Skeletal muscle satellite cell (primary cell): ENCODE results near the gene B3GALT2. TPM values are rescaled to one million over a fixed set of nuclear protein-coding genes. Genes with fewer than 3 reads are reported as not detected.
A peak's percentile ranks its signal among the peaks of the same experiment; 100 is the strongest.
"Not testable (repeated sequence)": the region's sequence is repeated elsewhere in the genome, so short reads cannot be mapped to it uniquely, and the experiment has no call there.

ENCODE experiments used
- H3K27me3 ChIP-seq: 2 replicates; pipeline ENCODE4 v1.7.0; 2013; ENCODE audit warnings: low read length; ENCODE audit not compliant: control insufficient read depth, insufficient read depth
- H3K36me3 ChIP-seq: 2 replicates; pipeline ENCODE4 v1.7.0; 2013; ENCODE audit warnings: mild to moderate bottlenecking, control low read depth, low read length; ENCODE audit not compliant: insufficient read depth
- H3K4me1 ChIP-seq: 2 replicates; pipeline ENCODE4 v1.7.0; 2013; ENCODE audit warnings: low read length; ENCODE audit not compliant: control insufficient read depth, insufficient read depth
- H3K4me2 ChIP-seq: 2 replicates; pipeline ENCODE4 v1.7.0; 2013; ENCODE audit warnings: mild to moderate bottlenecking, low read length
- H3K4me3 ChIP-seq: 2 replicates; pipeline ENCODE4 v1.7.0; 2013; ENCODE audit warnings: low read length
- H3K9ac ChIP-seq: 2 replicates; pipeline ENCODE4 v1.7.0; 2013; ENCODE audit warnings: mild to moderate bottlenecking, low read depth, low read length, moderate library complexity
- H3K9me3 ChIP-seq: replicated peaks from 2 replicates; pipeline ENCODE4 v1.7.0; 2013; ENCODE audit warnings: mild to moderate bottlenecking, control low read depth, low read length
- total RNA-seq: library from RNA; depleted of rRNA; stranded (reverse); fragments of >200 nt; gene quantifications from 2 replicates; pipeline ENCODE4 v1.2.3, GENCODE V29; 2012; rRNA removed

The B3GALT2 gene, protein sequence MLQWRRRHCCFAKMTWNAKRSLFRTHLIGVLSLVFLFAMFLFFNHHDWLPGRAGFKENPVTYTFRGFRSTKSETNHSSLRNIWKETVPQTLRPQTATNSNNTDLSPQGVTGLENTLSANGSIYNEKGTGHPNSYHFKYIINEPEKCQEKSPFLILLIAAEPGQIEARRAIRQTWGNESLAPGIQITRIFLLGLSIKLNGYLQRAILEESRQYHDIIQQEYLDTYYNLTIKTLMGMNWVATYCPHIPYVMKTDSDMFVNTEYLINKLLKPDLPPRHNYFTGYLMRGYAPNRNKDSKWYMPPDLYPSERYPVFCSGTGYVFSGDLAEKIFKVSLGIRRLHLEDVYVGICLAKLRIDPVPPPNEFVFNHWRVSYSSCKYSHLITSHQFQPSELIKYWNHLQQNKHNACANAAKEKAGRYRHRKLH
- total RNA-seq: under 0.01 and 3.7 TPM in 2 replicates

DNA sequence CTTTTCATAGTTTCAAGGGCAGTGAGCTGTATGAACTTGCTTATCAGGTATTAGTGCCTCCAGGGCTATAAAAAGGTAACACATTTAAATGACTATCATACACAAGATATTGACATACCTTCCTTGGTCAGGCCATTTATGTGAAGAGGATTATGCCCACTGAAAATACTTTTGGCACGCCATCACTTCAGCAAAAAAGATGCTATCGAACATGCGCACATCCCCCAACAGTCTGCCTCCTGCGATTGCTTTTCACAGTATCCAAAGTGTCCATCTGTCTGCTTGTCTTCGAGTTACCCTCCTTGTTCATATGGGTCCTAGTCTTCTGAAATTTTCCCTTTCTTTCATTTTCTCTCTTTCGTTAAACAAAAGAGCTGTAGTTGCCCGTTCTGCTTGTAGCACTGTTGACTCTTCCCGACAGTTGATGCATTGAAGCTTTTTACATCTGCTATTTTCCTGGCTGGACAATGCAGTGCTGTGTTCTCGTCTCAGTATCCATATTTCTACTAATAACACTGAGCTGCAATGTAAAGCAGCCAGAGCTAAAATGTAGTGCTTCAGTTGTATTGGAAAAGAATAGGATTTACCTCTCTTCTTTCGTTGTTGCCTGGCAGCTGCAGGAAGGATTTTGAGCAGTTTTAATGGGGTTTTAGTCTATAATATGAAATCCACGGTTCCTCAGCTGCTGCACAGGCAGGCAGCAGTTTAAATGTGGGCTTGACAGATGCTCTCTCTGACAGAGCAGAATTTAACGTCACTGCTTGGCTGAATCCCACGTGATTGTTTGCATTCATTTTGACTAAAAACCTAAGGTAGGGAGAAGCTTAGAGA is at the start of gene B3GALT2:
Gene B3GALT2, minus strand, starts transcription at position 713 of the 831 bp plus-strand sequence. CDS start 5,051 bp downstream, outside the sequence.
- Histone ChIP-seq H3K4me3 (peak within 1 kb of the TSS; percentile 68), H3K9me3 (no peaks in the 10 kb centered on the region), H3K4me2 (peak within 1 kb of the TSS; percentile 83), H3K27me3 (no peaks in the 10 kb centered on the region), H3K36me3 (no peaks in the 10 kb centered on the region), H3K9ac (peak within 1 kb of the TSS; percentile 73), H3K4me1 (peaks cover 46% of the 10 kb centered on the region)

DNA sequence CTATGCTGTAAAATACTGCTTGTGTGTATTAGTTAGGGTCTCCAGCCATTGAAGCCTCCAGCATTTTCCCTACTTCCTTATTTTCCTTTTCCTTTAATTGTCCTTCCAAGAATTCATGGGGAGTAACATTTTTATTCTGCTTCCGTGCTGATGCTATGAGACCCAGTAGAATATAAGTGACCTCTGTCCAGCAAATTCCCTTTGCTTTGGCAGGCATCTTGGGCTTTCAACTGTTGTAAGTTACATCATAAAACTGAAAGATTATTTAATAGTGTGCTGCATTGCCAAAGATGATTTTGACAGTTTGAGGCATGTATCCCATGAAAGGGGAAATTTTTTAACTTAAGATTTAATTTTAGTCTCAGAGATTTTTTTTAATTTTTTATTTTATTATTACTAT is 48.1 kb upstream of the B3GALT2 start:
- H3K4me3 ChIP-seq: no peak overlapping the region
- no peaks in the 10 kb centered on the region for H3K9me3 ChIP-seq
- no peak overlapping the region for H3K9ac ChIP-seq
- no peak overlapping the region for H3K4me2 ChIP-seq
- peaks cover under 1% of the 10 kb centered on the region for H3K4me1 ChIP-seq
- peaks cover 23% of the 10 kb centered on the region for H3K36me3 ChIP-seq
- H3K27me3 ChIP-seq: no peaks in the 10 kb centered on the region

DNA sequence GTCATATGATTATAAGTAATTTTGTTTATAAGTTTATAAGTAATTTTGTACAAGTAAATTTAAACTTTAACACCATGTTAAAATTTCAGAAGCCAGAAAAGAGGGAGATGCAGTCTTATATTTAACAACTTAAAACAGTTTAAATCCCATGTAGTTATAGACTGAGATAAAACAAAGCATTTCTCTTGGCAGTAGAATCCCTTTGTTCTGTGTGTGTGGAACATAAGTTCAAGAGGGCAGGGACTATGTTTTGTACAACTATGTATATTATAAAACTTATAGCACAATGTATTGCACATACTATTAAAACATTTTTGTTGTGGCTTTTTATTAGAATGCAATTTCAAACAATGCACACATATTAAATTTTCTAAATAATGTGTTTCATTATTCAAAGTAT is 44.7 kb upstream of the B3GALT2 start:
- not testable (repeated sequence) for H3K4me3 ChIP-seq, H3K4me1 ChIP-seq, H3K9me3 ChIP-seq, H3K4me2 ChIP-seq, H3K27me3 ChIP-seq, H3K9ac ChIP-seq
- H3K36me3 ChIP-seq: peaks cover 14% of the 10 kb centered on the region

DNA sequence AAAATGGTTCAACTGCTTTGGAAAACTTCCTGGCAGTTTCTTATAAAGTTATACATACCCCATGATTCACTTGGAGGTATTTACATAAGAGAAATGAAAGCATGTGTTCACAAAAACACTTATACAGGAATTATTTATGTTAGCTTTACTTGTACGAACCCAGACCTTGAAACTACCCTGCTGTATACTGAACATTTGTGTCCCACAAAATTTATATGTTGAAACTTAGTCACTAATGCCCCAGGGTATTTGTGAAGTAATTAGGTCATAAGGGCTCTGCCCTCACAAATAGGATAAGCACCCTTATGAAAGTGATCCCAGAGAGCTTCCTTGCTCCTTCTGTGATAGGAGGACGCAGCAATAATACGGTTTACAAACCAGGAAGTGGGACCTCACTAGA is 42.7 kb upstream of the B3GALT2 start:
- H3K4me3 ChIP-seq: no peak overlapping the region
- H3K4me2 ChIP-seq: peak overlapping the region; percentile 11
- H3K4me1 ChIP-seq: peaks cover 9% of the 10 kb centered on the region
- H3K9ac ChIP-seq: no peak overlapping the region
- H3K9me3 ChIP-seq: no peaks in the 10 kb centered on the region
- H3K36me3 ChIP-seq: peaks cover 10% of the 10 kb centered on the region
- no peaks in the 10 kb centered on the region for H3K27me3 ChIP-seq

DNA sequence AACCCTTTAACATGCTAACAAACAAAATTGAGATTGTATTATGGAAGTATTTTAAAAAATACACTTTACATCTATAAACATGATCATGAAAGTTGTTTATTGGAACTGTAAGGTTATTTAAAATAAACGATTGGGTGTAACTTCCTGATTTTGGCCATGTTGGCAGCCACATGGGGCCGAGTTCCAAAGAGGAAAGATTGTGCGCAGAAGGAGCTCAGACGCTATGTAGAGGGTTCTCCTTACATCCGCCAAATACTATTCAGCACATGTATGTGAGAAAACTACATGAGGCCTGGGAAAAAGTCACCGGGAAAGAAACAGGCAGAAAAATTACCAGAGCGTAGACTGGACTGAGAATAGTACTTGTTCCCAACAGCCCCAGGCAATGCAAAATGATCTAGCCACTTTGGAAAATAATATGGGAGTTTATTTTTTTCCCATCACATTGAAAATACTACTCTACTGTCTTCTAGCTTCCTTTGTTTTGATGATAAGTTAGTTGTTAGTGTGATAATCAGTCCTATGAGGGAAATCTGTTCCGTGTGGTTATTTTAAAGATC is 35.7 kb upstream of the B3GALT2 start:
- H3K9ac ChIP-seq: no peak overlapping the region
- peaks cover 16% of the 10 kb centered on the region for H3K36me3 ChIP-seq
- H3K4me1 ChIP-seq: peaks cover 7% of the 10 kb centered on the region
- H3K4me2 ChIP-seq: no peak overlapping the region
- no peak overlapping the region for H3K4me3 ChIP-seq
- H3K9me3 ChIP-seq: no peaks in the 10 kb centered on the region
- no peaks in the 10 kb centered on the region for H3K27me3 ChIP-seq

DNA sequence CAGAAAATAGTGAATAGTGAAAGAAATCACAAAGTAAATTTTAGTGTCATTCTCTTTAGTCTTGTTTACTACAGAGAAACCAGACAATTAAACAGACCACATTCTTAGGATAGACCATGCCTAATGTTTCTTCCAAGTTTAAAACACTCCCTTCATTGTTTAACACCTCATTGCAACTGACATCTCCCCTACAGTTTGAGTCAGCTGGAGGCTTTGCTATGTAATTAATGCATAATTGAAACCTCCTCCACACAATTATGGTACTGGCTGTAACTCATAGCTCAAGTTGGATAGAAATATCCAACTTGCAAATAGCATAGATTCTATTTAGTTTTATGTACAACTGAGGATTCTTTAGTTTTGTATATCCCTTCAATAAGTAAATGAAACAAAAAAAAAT is 35.2 kb upstream of the B3GALT2 start:
- Histone ChIP-seq H3K27me3 (no peaks in the 10 kb centered on the region), H3K9ac (no peak overlapping the region), H3K4me3 (no peak overlapping the region), H3K4me2 (no peak overlapping the region), H3K4me1 (peaks cover 7% of the 10 kb centered on the region), H3K9me3 (no peaks in the 10 kb centered on the region), H3K36me3 (peaks cover 21% of the 10 kb centered on the region)

DNA sequence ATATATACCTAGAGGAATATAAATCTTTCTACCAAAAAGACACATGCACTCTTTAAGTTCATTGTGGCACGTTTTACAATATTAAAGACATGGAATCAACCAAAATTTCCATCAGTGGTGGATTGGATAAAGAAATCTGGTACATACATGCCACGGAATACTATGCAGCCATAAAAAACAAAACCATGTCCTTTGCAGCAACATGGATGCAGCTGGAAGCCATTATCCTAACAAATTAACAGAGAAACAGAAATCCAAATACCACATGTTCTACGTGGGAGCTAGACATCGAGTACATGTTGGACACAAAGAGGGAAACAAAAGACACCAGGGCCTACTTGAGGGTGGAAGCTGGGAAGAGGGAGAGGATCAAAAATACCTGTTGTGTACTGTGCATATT is 33.0 kb upstream of the B3GALT2 start:
- Histone ChIP-seq H3K4me1 (peaks cover 7% of the 10 kb centered on the region), H3K9me3 (no peaks in the 10 kb centered on the region), H3K27me3 (no peaks in the 10 kb centered on the region), H3K4me3 (no peak overlapping the region), H3K9ac (no peak overlapping the region), H3K36me3 (peaks cover 40% of the 10 kb centered on the region), H3K4me2 (no peak overlapping the region)

DNA sequence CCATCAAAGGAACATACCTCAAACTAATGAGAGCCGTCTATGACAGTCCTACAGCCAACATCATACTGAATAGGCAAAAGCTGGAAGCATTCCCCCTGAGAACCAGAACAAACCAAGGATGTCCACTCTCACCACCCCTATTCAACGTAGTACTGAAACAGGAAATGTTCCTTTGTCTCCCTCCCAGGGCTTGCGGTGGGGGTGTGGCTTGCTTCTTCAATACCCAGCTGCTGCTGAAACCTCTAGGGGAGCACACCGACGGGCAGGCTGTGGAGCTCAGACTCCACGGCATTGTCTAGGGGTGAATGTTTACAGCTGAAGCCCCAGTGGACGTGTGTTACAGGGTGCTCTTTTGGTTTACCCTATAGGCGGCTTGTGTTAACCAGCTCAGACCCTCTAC is 30.5 kb upstream of the B3GALT2 start:
- no peaks in the 10 kb centered on the region for H3K27me3 ChIP-seq
- H3K36me3 ChIP-seq: peaks cover 54% of the 10 kb centered on the region

DNA sequence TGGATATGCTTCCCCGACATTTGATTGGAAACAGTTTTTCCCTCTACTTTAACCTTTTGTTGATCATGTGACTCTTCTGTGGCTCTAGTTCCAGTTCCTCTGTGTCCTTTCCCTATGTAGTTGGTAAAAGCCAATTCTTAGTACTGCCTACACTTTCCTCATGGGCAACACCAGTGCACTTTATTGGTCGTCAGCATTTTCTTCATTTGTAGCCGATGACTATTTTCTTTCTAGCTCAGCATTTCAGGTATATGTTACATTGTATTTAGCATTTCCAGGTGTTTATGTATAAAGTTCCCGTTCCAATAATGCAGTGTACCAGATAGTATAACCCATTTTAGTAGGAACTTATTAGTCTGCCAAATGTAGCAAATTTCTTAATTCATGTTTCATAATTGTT is 27.6 kb upstream of the B3GALT2 start:
- Histone ChIP-seq H3K4me1 (peaks cover 24% of the 10 kb centered on the region), H3K9ac (no peak overlapping the region), H3K4me3 (no peak overlapping the region), H3K9me3 (no peaks in the 10 kb centered on the region), H3K27me3 (no peaks in the 10 kb centered on the region), H3K4me2 (no peak overlapping the region), H3K36me3 (peaks cover 50% of the 10 kb centered on the region)

More for the DNA sequence above, 30.5 kb upstream of the B3GALT2 start:
- Histone ChIP-seq H3K9me3 (no peaks in the 10 kb centered on the region), H3K4me1 (peaks cover 9% of the 10 kb centered on the region), H3K4me3 (no peak overlapping the region), H3K4me2 (no peak overlapping the region), H3K9ac (no peak overlapping the region)

DNA sequence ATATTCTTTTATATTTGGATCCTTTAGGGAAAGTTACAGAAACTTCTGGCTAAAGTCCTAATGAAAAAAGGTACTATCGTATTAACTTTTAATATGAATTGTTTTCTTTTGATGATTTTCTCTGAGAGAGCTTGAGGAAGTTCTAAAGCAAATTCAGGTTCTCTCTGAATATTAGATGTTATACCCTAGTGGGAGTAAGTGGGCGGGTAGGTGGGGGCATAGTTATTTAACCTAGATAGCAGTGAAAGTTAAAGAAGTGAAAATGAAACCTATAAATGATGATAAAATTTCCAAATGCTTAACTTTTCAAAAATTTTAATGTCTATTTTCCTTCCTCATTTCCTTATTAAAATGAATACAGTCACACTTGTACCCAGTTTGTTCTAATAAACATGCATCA is 26.2 kb upstream of the B3GALT2 start:
- peaks cover 40% of the 10 kb centered on the region for H3K36me3 ChIP-seq
- H3K9me3 ChIP-seq: no peaks in the 10 kb centered on the region
- H3K9ac ChIP-seq: peak overlapping the region; percentile 78

DNA sequence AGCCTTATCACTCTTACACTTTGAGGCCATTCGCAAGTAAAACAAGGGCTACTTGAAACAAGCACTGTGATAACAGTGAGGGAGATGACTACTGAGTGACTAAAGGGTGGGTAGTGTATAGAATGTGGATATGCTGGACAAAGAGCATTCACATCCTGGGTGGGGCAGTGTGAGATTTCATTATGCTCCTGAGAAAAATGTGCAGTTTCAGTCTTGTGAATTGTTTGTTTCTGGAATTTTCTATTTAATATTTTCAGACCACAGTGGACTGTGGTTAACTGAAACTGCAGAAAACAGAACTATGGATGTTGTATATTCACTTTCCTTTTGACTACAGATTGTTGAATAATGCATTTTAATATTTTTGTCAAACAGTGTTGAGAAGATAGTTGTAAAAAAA is 25.1 kb upstream of the B3GALT2 start:
- Histone ChIP-seq H3K4me3 (no peak overlapping the region), H3K36me3 (peaks cover 34% of the 10 kb centered on the region), H3K9ac (peak overlapping the region; percentile 78)

More for the DNA sequence above, 26.2 kb upstream of the B3GALT2 start:
- peaks cover 24% of the 10 kb centered on the region for H3K4me1 ChIP-seq
- no peak overlapping the region for H3K4me3 ChIP-seq
- no peaks in the 10 kb centered on the region for H3K27me3 ChIP-seq
- H3K4me2 ChIP-seq: no peak overlapping the region

More for the DNA sequence above, 25.1 kb upstream of the B3GALT2 start:
- no peaks in the 10 kb centered on the region for H3K9me3 ChIP-seq
- peaks cover 24% of the 10 kb centered on the region for H3K4me1 ChIP-seq
- no peaks in the 10 kb centered on the region for H3K27me3 ChIP-seq
- H3K4me2 ChIP-seq: peak overlapping the region; percentile 54
